Nucleus accumbens (tissue), 56 donors: ENCODE results near the gene KCND3.

ENCODE experiments used
- DNase-seq, 56 donors: peaks; one replicate each; lab custom pipeline; 2025; lab: John Stamatoyannopoulos, UW

KCND3 gene

DNA sequence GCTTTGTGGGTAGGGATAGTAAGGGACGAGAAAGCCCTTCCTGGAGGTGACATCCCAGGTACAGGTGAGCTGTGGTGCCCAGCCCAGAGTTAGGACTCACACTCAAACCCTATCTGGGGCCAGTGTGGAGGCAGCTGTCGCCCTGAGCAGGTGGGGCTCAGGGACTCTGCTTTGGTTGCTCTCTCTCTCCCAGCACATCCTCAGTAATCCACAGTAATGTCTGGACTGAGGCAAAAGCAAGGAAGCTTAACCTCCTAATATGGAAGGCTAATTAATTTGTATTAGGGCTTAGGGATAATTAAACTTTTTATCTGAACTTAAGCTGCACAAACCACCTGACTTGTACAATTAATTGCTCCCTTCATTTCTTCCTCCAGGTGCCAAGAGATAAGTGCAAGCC lies 195.5 kb downstream of the KCND3 start:
- no peak for DNase-seq

DNA sequence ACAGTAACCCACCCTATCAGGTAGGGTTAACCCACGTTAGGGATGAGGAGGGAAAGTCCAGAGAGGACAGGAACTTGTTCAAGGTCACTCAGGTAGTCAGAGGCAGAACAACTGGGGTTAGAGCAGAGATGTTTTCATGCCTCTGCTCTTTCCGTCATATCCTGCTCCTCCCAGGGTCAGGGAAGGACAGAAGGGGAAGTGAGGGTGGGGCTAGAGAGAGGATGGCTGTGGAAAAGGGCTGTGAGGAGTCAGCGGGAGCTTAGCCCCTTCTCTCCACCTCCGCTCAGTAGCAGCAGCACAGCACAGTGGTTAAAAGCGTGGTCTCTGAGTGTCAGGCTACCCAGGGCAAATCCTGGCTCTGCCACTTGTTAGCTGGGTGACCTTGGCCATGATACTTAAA lies 197.2 kb downstream of the KCND3 start:
- DNase-seq, result no peak

DNA sequence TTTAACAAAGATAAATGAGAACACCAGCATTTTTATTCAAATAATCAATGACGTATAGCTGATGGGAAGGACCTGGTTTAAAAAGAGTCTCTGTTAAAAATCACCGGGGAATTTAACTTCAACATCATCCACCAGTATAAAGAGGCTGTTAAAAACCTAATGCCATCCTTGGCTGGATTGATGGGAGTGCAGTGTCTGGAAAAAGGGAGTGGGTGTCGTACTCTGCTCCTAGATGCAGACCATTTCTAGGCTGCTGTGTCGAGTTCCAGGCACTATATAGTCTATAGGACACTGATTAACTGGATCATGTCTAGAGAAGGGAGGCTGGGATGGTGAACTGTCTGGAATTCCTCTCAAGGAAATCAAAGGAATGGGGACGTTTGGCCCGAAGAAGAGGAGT lies 197.7 kb downstream of the KCND3 start:
- DNase-seq, result no peak

DNA sequence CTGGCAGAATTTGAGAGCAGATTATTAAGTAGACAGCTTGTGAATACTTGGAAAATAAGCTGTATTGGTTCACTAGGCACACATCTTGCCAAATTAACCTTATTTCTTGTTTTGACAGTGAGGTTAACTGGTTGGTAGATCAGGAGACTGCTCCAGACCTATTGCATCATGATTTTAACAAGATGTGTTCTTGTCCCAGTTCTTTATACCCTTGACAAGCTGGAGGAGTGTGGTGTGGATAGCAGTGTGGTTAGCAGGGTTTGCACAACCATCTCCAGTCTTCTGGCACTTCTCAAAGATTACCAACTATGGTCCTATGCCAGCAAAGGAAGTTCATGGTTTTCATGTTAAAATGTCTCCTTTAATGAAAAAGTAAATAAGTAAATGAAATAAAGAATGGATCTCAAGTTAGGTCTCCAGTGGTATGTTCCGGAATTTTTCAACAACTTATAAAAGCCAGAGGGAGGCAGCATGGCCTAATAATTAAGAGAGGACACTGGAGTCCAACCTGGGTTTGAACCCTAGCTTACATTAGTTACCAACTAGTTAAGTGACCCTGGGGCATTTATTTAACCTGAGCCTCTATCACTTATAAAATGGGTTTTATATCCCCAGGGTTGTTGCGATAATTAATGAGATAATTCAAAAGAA lies 199.7 kb downstream of the KCND3 start:
- no peak for DNase-seq

DNA sequence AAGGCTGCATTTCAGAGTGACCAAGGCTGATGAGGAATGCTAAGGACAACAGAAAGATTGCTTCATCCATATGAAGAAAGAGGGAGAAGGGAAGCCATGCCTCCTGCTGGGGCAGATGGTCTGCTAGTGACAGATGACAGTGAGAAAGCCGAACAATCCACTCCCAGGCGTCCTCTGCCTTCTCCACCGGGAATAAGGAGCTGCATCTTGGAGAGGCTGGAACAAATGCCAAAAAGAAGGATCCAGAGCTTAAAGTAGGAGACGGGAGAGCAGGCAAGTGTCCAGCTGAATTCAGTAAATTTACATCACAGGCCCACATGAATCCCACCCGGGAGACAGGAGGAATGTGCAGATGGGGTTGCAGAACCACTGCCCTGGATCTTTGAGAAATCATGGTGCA lies 200.3 kb downstream of the KCND3 start:
- no peak for DNase-seq

DNA sequence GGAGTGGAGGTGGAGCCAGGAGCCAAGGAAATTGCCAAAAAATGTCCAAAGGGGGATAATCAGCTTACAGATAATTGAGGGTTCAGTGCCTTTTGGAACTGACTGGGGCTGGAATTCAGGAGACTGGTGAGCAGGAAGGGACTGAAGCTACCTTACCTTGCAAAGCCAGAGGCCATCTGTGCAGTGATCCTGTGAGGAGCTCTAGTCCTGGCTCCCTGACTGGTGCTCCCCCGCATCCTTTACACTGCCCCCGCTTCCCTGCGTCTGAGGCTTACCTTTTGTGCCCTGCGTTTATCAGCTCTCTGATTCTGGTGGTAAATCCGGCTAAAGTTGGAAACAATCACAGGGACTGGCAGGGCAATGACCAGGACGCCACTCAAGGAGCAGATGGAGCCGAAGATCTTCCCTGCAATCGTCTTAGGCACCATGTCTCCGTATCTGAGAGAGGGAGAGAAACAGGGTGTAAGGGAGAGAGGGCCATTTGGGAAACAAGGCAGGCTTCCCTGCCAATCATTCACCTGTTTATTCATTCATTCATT lies 202.7 kb downstream of the KCND3 start:
- DNase-seq, result no peak

DNA sequence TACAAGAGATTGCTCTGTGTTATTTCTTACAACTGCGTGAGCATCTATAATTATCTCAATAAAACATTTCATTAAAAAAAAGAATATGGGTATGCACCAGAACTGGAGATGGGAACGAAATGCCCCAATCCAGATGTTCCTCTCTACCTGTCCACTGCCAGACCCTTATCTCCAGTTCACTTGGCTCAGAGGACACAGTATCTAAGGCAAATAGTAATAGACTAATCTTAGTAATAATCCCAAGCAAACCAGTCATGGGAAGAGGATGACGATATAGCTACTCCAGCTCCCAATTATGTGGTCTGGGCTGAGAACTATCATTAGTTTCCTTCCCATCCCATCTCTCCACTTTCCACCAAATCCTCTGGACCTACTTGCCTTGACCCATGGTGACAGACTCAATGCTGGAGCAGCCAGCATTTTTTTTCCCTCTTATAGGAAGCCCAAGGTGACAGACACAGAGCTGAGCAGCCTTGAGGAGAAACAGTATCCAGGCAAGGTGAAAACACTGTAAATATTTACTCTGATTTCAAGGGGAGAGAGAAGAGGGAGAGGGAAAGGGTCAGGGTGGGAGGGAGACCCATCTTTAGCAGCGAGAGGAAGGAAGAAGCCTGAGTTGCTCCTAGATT lies 205.1 kb downstream of the KCND3 start:
- DNase-seq, result no peak

DNA sequence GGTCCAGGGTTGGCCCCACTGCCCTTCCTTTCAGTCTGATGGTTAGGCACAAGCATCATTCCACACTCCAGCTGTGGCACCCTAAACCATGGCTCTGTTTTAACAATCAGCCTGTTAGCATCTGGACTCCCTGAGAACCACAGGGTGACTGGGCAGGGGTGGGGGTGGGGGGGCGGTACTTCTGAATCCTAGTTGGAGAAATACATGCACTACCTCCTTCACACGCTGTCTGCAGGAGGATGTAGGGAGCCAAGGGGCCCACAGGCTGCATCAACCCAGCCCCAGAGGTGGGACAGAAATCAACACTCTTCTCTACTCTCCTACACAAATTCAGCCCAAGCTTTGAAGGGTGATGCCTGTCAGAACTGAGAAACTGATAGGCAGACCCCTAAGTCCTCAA lies 209.9 kb downstream of the KCND3 start:
- no peak for DNase-seq

DNA sequence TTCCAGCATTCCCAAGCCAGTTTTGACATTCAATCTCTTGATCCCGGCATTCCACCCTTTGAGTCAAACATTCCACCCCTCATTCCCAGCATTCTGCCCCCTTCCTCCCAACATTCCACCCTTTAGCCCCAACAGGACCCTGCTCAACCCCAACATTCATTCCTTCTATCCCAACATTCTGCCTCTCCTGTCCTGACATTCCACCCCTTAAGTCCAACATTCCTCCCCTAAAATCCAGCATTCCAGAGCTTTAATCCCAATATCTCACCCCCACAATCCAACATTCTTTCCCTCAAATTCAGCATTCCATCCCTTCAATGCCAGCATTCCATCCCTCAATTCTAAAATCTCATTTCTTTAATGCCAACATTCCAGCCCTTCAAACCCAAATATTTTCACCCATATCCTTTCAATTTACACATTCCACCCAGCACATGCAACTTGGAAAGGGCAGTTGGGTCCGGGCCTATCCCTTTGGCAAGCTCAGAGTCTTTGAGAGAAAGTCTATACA lies 210.9 kb downstream of the KCND3 start:
- no peak for DNase-seq

DNA sequence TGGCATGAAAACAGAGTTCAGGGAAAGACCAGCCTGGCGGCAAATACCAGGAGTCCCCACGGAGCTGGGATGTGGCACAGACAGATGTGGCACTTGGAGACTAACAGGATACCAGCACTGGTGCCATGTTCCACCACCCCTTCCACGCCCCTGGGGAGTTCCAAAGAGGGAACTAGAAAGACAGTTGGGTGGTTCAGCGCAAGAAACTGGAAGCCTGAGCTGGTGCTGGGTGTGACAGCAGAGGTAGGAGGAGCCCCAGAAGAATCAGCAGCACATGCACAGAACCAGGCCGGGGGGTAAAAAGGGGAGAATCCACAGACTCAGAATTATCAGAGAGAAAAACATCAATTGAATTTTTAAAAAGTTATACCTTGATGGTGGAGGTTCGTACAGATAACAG lies 211.4 kb downstream of the KCND3 start:
- no peak for DNase-seq

DNA sequence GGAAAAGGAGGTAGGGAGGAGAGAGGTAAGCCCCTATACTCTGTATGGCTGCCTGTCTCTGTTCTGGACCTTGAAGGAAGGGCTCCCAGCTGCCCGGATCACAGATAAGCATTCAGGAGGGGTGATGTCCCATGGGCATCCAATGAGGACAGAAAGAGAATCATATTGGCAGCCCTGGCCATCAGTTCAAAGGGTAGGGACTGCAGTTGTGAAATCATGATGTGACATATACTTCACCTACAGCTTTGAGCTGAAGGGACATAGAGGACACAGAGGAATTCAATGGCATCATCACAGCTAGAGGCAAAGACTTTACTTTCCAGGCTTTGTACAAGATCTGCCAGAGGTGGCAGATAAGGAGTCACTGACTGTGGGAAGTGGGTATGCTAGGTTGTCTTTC lies 212.2 kb downstream of the KCND3 start:
- DNase-seq, result no peak

DNA sequence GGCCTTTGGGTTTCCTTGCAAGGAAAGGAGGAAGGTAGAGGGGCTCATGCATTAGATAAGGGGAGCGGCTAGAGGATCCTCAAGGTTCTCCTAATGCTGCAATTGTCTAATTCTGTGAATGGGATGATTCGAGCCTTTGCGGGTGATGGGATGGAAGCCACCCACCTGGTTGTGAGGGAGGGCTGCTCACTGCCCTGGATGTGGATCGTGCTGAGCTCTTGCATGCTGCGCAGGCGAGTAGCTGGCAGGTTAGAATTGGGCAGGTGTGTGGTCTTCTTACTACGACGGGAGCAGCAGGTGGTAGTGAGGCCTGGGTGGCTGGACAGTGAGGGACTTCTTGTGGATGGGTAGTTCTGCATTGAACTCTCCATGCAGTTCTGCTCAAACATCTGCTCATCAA lies 212.6 kb downstream of the KCND3 start:
- no peak for DNase-seq

DNA sequence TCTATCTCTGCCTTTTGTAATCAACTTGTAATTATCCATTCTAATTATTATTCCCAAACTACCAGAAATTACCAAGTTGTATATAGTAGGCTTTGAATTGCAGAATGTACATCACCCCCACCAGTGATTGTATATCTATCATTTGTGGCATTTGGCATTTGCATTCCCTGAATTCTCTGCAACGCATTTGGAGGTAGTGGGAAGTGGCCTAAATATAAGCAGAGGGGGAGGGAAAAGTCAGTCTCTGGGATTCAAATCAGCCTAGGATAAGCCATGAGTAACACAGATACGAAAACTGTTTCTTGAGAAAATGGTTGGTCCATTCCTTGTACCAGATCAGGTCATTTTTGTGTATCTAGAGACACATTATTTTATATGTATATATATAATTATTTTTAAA lies 213.1 kb downstream of the KCND3 start:
- no peak for DNase-seq

DNA sequence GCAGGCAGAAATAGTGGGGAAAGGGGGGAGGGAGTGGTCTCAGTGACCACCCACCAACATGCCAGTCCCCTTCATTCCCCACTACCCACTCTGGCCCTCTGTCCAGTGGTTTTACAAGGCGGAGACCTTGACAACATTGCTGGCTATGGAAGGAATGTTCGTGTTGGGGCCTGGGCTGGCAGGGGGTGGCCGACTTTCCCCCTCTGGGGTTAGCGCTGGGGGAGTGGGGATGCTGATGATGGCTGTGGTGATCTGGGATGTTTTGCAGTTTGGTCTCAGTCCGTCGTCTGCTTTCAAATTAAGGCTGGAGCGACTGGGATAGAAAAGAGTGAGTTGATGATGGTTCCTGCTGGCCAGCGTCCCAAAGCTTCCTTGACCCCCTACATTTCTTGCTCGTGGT lies 213.5 kb downstream of the KCND3 start:
- no peak for DNase-seq

DNA sequence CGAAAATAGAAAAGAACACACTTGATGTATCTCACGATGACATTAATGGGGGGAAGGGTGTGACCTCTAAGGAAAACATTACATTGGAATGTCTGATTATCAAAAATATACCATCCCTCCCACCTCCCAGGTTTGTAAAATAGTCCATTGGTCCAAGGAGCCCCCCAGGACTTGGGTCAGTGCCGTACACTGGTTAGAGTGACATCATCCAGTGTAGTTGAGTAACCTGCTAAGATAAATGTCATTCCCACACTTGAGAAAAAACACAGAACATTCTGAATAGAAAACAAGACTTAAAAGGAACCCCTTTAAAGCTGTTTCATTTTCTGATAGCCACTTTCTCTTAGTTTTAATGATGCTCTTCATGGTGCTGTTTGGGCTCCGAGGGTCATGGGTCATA lies 218.6 kb downstream of the KCND3 start:
- no peak for DNase-seq

DNA sequence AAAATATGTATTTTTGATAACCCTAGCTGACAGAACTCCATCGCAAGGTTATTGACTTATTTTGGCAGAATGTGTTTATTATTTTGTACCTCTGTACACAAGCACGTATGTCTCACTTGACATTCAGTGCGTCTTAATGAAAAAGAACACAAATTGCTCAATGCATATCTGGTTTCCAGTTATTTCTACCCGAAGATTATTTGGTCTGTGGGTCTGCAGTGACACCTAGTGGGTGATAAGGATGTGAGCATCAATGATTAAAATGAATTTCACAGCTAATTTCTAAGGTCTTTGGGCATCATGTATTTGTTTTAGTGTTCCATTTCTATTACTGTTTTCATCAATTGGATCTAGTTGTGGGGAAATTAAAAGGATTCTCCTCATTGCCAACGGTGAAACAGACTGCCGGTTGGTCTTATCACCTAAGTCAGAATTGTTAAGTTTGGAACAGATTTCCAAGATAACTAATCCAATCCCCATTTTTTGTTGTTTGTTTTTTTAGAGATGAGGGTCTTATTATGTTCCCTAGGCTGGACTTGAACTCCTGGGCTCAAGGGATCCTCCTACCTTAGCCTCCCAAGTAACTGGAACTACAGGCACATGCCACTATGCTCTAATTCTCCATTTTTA lies 219.8 kb downstream of the KCND3 start:
- peak in 10 of 56 donors; percentile 2 to 36 (median 12) for DNase-seq

DNA sequence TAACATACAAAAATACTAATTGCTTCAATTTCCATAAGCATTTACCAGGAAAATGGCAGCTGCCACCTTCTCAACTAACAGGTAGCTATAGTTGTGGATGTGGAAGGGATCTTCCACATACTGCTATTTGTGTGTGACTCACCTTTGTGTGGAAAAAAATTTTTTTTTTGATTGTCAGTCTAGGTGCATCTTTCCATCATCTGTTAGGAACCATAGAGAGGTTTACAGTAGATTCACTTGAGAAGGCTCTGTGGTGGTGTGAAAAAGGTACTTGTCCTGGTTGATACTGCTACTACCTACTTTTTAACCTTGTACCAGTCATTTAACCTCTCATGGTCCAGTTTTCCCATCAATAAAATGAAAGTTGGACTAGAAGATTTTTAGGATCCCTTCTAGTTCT lies 220.8 kb downstream of the KCND3 start:
- DNase-seq, result no peak

DNA sequence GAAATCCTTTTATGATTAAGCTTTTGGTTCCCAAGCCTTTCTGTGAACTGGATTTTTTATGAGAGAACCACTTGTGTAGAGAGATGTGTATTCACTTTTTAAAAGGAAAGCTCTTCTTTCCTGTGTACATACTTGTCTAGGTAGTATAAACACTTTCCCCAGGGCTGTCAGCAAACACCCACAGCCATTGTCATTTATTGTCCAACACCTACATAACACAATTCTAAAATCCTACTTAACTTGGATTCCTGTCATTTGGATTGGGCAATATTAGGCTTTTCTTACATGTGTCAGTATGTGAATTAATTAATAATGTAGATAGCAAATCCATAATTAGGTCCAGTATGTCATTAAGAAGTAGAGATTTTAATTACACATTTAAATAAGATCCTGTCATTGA lies 221.4 kb downstream of the KCND3 start:
- DNase-seq, result no peak

DNA sequence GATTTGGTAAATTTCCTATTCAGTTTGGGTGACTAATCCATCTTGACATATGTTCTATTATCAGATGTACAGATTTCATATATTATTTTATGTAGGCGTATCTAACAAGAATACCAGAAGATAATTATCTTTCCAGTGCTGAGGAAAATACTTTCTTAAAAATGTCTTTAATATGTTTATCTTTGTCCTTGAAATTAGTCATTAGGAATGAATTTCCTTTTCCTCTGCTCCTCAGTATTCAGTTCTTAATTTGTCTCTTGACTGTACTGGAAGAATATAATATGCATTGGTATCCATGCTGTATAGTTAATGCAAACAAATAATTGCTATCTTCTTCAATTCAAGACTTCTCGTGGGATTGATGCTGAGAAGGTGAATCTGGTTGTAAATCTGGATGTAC lies 227.1 kb downstream of the KCND3 start:
- DNase-seq, result no peak

DNA sequence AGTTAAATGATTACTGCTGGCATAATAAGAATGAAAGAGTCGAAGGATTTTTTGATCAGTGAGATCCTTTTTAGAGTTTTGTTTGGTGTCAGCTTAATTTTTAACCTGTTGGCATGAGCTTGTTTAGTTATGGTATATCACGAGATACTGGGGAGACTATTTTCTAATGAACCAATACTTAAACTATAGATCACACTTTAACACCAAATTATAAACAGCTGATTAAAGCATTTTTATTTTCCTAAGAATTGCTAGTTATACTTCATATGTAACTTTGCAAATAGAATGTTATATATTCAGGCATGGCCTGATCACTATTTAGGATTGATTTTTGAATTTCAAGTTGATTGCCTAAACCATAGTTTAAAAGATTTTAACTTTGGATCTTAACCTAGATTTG lies 227.8 kb downstream of the KCND3 start:
- no peak for DNase-seq

DNA sequence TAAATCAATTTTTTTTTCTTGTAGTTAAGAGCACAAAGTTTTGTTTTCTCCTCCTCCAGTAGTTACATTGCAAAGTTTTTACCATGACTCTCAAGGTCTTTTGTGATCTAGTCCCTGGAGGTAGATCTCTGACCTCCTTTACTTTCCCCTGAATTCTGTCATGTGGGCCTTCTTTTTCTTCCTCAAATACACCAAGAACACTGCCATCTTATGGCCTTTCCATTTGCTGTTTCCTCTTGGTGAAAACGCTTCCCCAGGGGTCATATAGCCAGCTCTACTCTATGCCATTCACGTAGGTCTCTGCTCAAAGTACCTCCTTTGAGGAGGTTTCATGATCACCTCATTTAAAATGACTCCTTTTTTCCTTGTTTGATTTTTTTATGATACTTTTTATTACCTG lies 231.1 kb downstream of the KCND3 start:
- DNase-seq, result no peak

DNA sequence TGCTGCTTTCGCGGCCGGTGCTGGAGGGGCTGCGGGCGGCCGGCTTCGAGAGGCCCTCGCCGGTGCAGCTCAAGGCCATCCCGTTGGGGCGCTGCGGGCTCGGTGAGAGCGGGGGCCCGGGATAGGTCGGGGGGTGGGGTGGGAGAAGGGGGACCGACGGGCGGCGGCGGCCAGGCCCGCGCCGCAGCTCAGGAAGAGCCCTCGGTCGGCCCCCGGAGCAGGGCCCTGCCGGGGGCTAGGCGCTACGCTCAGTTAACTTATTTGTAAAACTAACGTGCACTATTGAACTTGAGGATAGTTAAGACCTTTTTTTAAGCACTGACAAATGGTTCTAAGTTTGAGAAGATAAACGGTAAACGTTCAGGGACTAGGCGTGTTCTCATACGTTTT lies 233.3 kb downstream of the KCND3 start:
- DNase-seq, result no peak
